IMR-90 (cell line): ENCODE measurements around the gene CDH15. TPM values are rescaled to one million over a fixed set of nuclear protein-coding genes. Genes with fewer than 3 reads are reported as not detected.

Experiments used
- ATAC-seq: fragments of 200-7000 bp; cut with Tn5 transposase; 2 replicates; pipeline ENCODE4 v1.9.1; 2020; ENCODE audit warnings: low read depth, mild to moderate bottlenecking, moderate library complexity
- BruUV-seq: library from RNA; stranded (reverse); fragments of 400-500 nt; replicated peaks from 2 replicates; lab custom pipeline; 2021; lab: Mats Ljungman, UMichigan
- CTCF ChIA-PET: fragments of 300-600 bp; formaldehyde crosslinking; extraction: SDS; loops from one replicate; lab custom pipeline; 2021; ENCODE audit warnings: antibody characterized with exemption; lab: Yijun Ruan, JAX
- POLR2A ChIA-PET: fragments of 300-600 bp; sonication (Branson Sonifier 250); formaldehyde crosslinking; loops from one replicate; lab custom pipeline; 2022; ENCODE audit warnings: antibody characterized with exemption; ENCODE audit not compliant: unreplicated experiment; lab: Charles Lee
- DNase-seq: peaks from one replicate; pipeline ENCODE4 v3.0.0; 2013
- H2AFZ ChIP-seq: replicated peaks from 2 replicates; pipeline ENCODE3; 2013; ENCODE audit warnings: low read length, mild to moderate bottlenecking; ENCODE audit not compliant: poor library complexity
- H2AK5ac ChIP-seq: 2 replicates; pipeline ENCODE4 v1.6.1; 2013; ENCODE audit warnings: low read depth, low read length, inconsistent platforms
- H2AK9ac ChIP-seq: replicated peaks from 2 replicates; pipeline ENCODE3; 2013; ENCODE audit warnings: mild to moderate bottlenecking, low read depth, low read length, moderate library complexity; ENCODE audit not compliant: poor library complexity
- H2BK120ac ChIP-seq: 2 replicates; pipeline ENCODE4 v1.6.1; 2013; ENCODE audit warnings: low read depth, low read length, inconsistent platforms
- H2BK15ac ChIP-seq: 3 replicates; pipeline ENCODE4 v1.6.1; 2013; ENCODE audit warnings: low read depth, low read length, inconsistent platforms
- H2BK20ac ChIP-seq: 2 replicates; pipeline ENCODE4 v1.6.1; 2013; ENCODE audit warnings: low read depth, mild to moderate bottlenecking, inconsistent platforms, low read length, moderate library complexity
- H2BK5ac ChIP-seq: 2 replicates; pipeline ENCODE4 v1.6.1; 2013; ENCODE audit warnings: mild to moderate bottlenecking, low read depth, low read length, inconsistent platforms; ENCODE audit not compliant: poor library complexity, severe bottlenecking
- H3K14ac ChIP-seq: replicated peaks from 2 replicates; pipeline ENCODE4 v1.6.1; 2013; ENCODE audit warnings: low read depth, low read length, inconsistent platforms
- H3K18ac ChIP-seq: 2 replicates; pipeline ENCODE4 v1.6.1; 2013; ENCODE audit warnings: low read depth, low read length, control low read depth
- H3K23ac ChIP-seq: 2 replicates; pipeline ENCODE4 v1.6.1; 2013; ENCODE audit warnings: low read depth, low read length, inconsistent platforms
- H3K27ac ChIP-seq: 2 replicates; pipeline ENCODE4 v1.5.1; 2013; ENCODE audit warnings: mild to moderate bottlenecking, control low read depth, low read length; ENCODE audit not compliant: insufficient read depth
- H3K27me3 ChIP-seq: 2 replicates; pipeline ENCODE4 v1.6.1; 2013; ENCODE audit warnings: low read length; ENCODE audit not compliant: control insufficient read depth, insufficient read depth
- H3K36me3 ChIP-seq: 2 replicates; pipeline ENCODE4 v1.6.1; 2013; ENCODE audit warnings: low read length, mixed read lengths; ENCODE audit not compliant: control insufficient read depth, insufficient read depth
- H3K4ac ChIP-seq: 2 replicates; pipeline ENCODE4 v1.6.1; 2013; ENCODE audit warnings: low read depth, low read length, inconsistent platforms
- H3K4me1 ChIP-seq: 2 replicates; pipeline ENCODE4 v1.6.1; 2013; ENCODE audit warnings: low read length, mixed read lengths; ENCODE audit not compliant: control insufficient read depth, insufficient read depth
- H3K4me2 ChIP-seq: 2 replicates; pipeline ENCODE4 v1.6.1; 2013; ENCODE audit warnings: low read depth, mild to moderate bottlenecking, control low read depth, low read length, moderate library complexity
- H3K4me3 ChIP-seq: 2 replicates; pipeline ENCODE4 v1.5.1; 2013; ENCODE audit warnings: low read depth, mild to moderate bottlenecking, control low read depth, low read length, moderate library complexity; ENCODE audit not compliant: insufficient read depth
- H3K56ac ChIP-seq: 2 replicates; pipeline ENCODE4 v1.6.1; 2013; ENCODE audit warnings: low read length, inconsistent platforms; ENCODE audit not compliant: insufficient read depth; ENCODE audit errors: extremely low read depth
- H3K79me1 ChIP-seq, 2 experiments: 2 replicates each; pipeline ENCODE4 v1.6.1; 2013; ENCODE audit warnings: low read length in 2 of 2, inconsistent platforms in 1 of 2, low read depth in 1 of 2
- H3K9ac ChIP-seq: 2 replicates; pipeline ENCODE4 v1.6.1; 2013; ENCODE audit warnings: low read depth, low read length, control low read depth
- H3K9me1 ChIP-seq: 2 replicates; pipeline ENCODE4 v1.6.1; 2013; ENCODE audit warnings: low read length, inconsistent platforms; ENCODE audit not compliant: insufficient read depth
- H3K9me3 ChIP-seq: 2 replicates; pipeline ENCODE4 v1.6.1; 2013; ENCODE audit warnings: low read length; ENCODE audit not compliant: control insufficient read depth, insufficient read depth
- H4K20me1 ChIP-seq: 2 replicates; pipeline ENCODE4 v1.6.1; 2013; ENCODE audit warnings: low read length, inconsistent platforms; ENCODE audit not compliant: insufficient read depth
- H4K5ac ChIP-seq: 2 replicates; pipeline ENCODE4 v1.6.1; 2013; ENCODE audit warnings: mild to moderate bottlenecking, low read depth, low read length, control low read depth
- H4K8ac ChIP-seq, 2 experiments: 2 replicates each; pipeline ENCODE4 v1.6.1; 2013; ENCODE audit warnings: low read depth in 2 of 2, low read length in 2 of 2, control low read depth in 1 of 2, inconsistent platforms in 1 of 2
- H4K91ac ChIP-seq: 2 replicates; pipeline ENCODE4 v1.6.1; 2013; ENCODE audit warnings: low read depth, low read length, inconsistent platforms; ENCODE audit not compliant: insufficient read depth
- BHLHE40 ChIP-seq: fragments of 150-350 bp; IDR thresholded peaks from 2 replicates; pipeline ENCODE4 v1.6.1; 2016; ENCODE audit warnings: mild to moderate bottlenecking, low read depth, low read length
- MAZ ChIP-seq: IDR thresholded peaks from 2 replicates; pipeline ENCODE4 v1.6.1; 2012; ENCODE audit warnings: low read depth, mild to moderate bottlenecking, low read length, improper control_type of control experiment, moderate library complexity, borderline replicate concordance
- MXI1 ChIP-seq: IDR thresholded peaks from 2 replicates; pipeline ENCODE4 v1.6.1; 2012; ENCODE audit warnings: low read depth, mild to moderate bottlenecking, low read length, moderate library complexity, borderline replicate concordance
- RAD21 ChIP-seq: IDR thresholded peaks from 2 replicates; pipeline ENCODE4 v1.6.1; 2012; ENCODE audit warnings: low read length, improper control_type of control experiment
- SMC3 ChIP-seq: fragments of 150-350 bp; IDR thresholded peaks from 2 replicates; pipeline ENCODE4 v1.6.1; 2016; ENCODE audit warnings: low read depth, mild to moderate bottlenecking, antibody characterized with exemption, low read length, moderate library complexity
- WGBS, 2 experiments: methylation state at CpG; one replicate each; pipeline versions ENCODE4 v1.1.5 to v1.1.7; 2013; ENCODE audit warnings: missing lambda C conversion rate in 2 of 2; ENCODE audit not compliant: insufficient read length in 1 of 2; ENCODE audit errors: extremely low coverage in 2 of 2; 5-methylcytosine and 5-hydroxymethylcytosine counted together
- dilution Hi-C: fragments of 300-500 bp; cut with HindIII; formaldehyde crosslinking; loops from one replicate; pipeline ENCODE4 v1.14.3; 2018; ENCODE audit warnings: low sequenced_read_pairs; ENCODE audit not compliant: unreplicated experiment
- in situ Hi-C: fragments of 300-500 bp; cut with MboI; formaldehyde crosslinking; loops from 3 replicates; pipeline ENCODE4 v1.14.3; 2019; ENCODE audit warnings: low sequenced_read_pairs, inconsistent platforms, mixed read lengths
- intact Hi-C: fragments of 100-400 bp; cut with micrococcal nuclease; formaldehyde crosslinking; loops from 2 replicates; pipeline ENCODE4 v1.10.0; 2022
- polyA plus RNA-seq, 3 experiments: library from polyadenylated mRNA; depleted of rRNA; stranded (reverse); fragments of >200 nt; gene quantifications; 2 replicates each; pipeline ENCODE4 v1.2.3, GENCODE V29; 2012; ENCODE audit warnings: low replicate concordance in 1 of 3
- total RNA-seq: library from RNA; depleted of rRNA; stranded (reverse); fragments of >200 nt; gene quantifications from 2 replicates; pipeline ENCODE4 v1.2.3, GENCODE V29; 2012

Gene CDH15
- total and polyA plus RNA-seq, 2 of the 4 experiments (the other 2 are of a cell fraction): 0.18 to 0.62 TPM

DNA sequence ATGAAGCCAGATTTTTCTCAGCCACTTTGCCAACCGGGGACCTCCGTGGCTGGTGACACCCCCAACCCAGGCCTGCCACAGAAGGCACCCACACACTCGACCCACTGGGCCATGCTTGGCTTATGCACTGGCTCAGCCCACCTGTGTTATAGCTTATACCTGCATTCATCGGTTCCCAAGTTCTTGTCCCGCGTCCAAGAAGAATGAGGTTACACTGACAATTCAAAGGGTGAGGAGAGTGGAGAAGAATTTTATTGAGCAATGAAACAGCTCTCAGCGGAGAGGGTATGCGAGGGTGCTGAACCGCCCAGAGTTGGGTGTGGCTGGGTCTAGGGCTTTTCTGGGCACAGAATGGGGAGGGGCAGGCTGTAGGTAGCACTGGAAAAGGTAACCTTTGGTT is 22.2 kb upstream of the CDH15 start:
- Histone ChIP-seq H4K5ac (no peak overlapping the region), H2BK5ac (no peak overlapping the region), H3K23ac (no peak overlapping the region), H3K9ac (no peak overlapping the region), H2AK9ac (no peak overlapping the region), H3K9me3 (no peaks in the 10 kb centered on the region), H3K4ac (no peak overlapping the region), H2AK5ac (no peak overlapping the region), H3K18ac (no peak overlapping the region), H3K4me2 (no peak overlapping the region), H2BK120ac (no peak overlapping the region), H3K36me3 (peaks cover 24% of the 10 kb centered on the region), H4K20me1 (no peaks in the 10 kb centered on the region; the same call in 1 of the 2 replicates), H4K8ac (no peak overlapping the region), H3K79me1 (no peaks in the 10 kb centered on the region), H3K9me1 (no peaks in the 10 kb centered on the region), H3K56ac (no peak overlapping the region), H2BK20ac (no peak overlapping the region), H3K27ac (no peak overlapping the region), H3K4me3 (no peak overlapping the region), H3K4me1 (no peaks in the 10 kb centered on the region; the same call in 1 of the 2 replicates), H2BK15ac (no peak overlapping the region), H2AFZ (no peak overlapping the region), H4K91ac (no peak overlapping the region), H3K27me3 (no peaks in the 10 kb centered on the region), H3K14ac (no peak overlapping the region)
- no peak for DNase-seq
- BruUV-seq: no TSS peak
- ATAC-seq: no peak
- intact Hi-C loops: no loop called here
- TF ChIP-seq MAZ: no peak
- no peak for TF ChIP-seq RAD21
- no peak for TF ChIP-seq MXI1
- no peak for TF ChIP-seq SMC3
- no peak for TF ChIP-seq BHLHE40
- in situ Hi-C loops: no loop called here
- ChIA-PET POLR2A (no interaction called here), CTCF (no interaction called here)
- dilution Hi-C loops: no loop called here
- 100% methylated on average over 4 of the region's 9 CpGs; no CpG with 5 or more reads in 1 of the 2 experiments for WGBS, 2 experiments
